ENCODE results near the gene FAM89A.

- TF ChIP-seq, protein P1, sequence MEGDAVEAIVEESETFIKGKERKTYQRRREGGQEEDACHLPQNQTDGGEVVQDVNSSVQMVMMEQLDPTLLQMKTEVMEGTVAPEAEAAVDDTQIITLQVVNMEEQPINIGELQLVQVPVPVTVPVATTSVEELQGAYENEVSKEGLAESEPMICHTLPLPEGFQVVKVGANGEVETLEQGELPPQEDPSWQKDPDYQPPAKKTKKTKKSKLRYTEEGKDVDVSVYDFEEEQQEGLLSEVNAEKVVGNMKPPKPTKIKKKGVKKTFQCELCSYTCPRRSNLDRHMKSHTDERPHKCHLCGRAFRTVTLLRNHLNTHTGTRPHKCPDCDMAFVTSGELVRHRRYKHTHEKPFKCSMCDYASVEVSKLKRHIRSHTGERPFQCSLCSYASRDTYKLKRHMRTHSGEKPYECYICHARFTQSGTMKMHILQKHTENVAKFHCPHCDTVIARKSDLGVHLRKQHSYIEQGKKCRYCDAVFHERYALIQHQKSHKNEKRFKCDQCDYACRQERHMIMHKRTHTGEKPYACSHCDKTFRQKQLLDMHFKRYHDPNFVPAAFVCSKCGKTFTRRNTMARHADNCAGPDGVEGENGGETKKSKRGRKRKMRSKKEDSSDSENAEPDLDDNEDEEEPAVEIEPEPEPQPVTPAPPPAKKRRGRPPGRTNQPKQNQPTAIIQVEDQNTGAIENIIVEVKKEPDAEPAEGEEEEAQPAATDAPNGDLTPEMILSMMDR (conservative IDR thresholded peaks at IDR 0.05; ENCODE audit: low read length): no peak
- no peak for TF ChIP-seq EZH2phosphoT487 (IDR thresholded peaks at IDR 0.05; ENCODE audit: borderline replicate concordance, low read depth, low read length)
Measured at GRCh38 chr1:231032963-231033362, 7.1 kb downstream of the FAM89A start.
